Ovary (tissue), 3 donors: Measurements from ENCODE around the gene EEF2K.

Experiments
- POLR2A ChIP-seq: fragments of 450-650 bp; IDR thresholded peaks from one replicate; pipeline ENCODE4 v1.6.1; 2017; ENCODE audit warnings: antibody characterized with exemption, mild to moderate bottlenecking, moderate library complexity
- TF ChIP-seq, protein P1 (sequence below), 3 donors: fragments of 450-650 bp in 2 of 3; fragments of 200-600 bp in 1 of 3; IDR thresholded peaks; one replicate each; pipeline versions ENCODE4 v1.5.1 to v1.8.0; 2016 to 2022; ENCODE audit warnings: antibody characterized with exemption in 3 of 3, mild to moderate bottlenecking in 1 of 3
- donor health status: DM: no; HTN: no; CAD: no.

GRCh38 chr16:22322741-22323140 is 116.7 kb downstream of the EEF2K start:
- TF ChIP-seq, protein P1, sequence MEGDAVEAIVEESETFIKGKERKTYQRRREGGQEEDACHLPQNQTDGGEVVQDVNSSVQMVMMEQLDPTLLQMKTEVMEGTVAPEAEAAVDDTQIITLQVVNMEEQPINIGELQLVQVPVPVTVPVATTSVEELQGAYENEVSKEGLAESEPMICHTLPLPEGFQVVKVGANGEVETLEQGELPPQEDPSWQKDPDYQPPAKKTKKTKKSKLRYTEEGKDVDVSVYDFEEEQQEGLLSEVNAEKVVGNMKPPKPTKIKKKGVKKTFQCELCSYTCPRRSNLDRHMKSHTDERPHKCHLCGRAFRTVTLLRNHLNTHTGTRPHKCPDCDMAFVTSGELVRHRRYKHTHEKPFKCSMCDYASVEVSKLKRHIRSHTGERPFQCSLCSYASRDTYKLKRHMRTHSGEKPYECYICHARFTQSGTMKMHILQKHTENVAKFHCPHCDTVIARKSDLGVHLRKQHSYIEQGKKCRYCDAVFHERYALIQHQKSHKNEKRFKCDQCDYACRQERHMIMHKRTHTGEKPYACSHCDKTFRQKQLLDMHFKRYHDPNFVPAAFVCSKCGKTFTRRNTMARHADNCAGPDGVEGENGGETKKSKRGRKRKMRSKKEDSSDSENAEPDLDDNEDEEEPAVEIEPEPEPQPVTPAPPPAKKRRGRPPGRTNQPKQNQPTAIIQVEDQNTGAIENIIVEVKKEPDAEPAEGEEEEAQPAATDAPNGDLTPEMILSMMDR (IDR thresholded peaks at IDR 0.05) = no peak
- TF ChIP-seq POLR2A = no peak
